ENCODE measurements around the gene RNF138.
"Not testable (repeated sequence)": the region's sequence is repeated elsewhere in the genome, so short reads cannot be mapped to it uniquely, and the experiment has no call there.

RNF138 gene

DNA sequence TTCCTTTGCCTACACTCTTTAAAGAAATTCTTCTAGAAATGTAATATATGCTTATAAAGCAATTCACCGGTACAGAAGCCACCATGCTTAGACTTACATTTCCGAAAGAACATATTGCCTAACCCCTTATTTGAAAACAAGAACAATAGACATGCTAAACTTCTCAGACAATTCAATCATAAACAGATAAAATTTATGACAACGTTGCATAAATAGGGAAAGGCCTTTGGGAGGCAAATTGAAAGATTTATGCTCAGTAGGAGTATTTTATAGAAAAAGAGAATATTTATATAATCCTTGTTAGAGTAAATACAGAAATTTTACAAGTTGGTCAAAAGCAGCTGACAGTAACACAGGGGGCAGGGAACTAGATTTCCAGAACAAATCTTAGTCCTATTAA is 82.0 kb downstream of the RNF138 start:
- no peak for DNase-seq (ENCODE audit: low read depth in 2 of 2)

DNA sequence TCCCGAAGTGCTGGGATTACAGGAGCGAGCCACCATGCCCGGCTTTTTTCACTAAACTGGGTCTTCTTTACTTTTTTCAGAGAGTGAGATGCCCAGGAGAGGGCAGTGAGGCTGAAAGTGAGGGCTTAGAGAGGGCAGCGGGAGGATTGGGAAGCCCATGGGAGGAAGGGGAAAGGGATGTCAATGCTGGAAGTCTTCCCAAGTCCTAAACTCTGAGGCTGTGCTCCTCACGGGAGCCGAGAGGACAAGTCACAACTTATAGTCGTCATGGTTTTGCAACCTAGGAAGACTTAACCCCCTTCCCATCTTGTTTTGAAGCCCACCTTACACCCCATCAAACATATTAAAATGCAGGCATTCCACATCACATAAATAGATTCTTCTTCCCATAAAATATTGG is 83.0 kb downstream of the RNF138 start:
- no peak for DNase-seq (ENCODE audit: low read depth in 2 of 2)

DNA sequence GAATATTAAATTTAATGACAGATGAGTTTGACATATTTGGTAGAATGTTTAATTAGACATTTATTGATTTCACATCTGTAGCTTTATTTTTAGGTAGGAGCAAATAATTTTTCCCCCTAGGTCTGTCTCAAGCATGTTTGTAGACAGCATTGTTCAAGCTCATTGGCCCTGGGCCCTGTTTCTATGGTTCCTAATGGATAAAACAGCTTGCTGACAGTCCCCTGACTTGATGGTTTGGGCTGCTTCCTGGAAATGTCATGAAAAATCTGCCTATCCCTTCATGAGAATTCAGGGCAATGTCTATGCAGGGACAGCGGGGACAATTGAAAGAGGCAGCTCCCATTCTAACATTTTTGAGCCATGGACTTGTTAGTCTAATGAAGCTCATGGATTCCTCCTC is 83.6 kb downstream of the RNF138 start:
- DNase-seq (ENCODE audit: low read depth in 2 of 2) = no peak

DNA sequence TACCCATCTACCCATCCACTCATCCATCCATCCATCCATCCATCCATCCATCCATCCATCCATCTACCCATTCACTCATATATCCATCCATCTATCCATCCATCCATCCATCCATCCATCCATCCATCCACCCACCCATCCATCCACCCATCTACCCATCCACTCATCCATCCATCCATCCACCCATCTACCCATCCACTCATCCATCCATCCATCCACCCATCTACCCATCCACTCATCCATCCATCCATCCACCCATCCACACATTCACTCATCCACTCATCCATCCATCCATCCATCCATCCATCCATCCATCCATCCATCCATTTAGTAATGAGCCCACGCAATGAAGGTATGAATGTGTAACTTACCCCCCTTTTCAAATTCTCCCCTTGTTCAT is 85.1 kb downstream of the RNF138 start:
- DNase-seq (ENCODE audit: low read depth in 2 of 2) = not testable (repeated sequence)

DNA sequence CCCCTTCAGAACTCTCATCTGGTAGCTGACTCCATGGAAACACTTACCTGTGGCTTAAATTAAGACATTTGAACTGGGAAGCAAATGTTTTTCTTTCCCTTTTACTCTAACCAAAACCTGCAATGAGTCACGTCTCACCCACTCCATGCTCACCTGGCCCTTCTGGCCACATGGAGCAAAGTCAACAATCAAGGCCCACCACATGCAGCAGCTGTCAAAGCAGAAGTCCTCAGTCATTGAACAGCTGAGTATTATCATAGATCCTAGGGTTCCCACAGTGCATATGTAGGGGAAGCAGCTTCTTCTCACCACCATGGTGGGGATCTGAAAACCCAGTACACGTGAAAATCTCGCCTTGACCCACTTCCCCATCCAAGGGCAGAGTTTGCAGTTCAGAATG is 85.9 kb downstream of the RNF138 start:
- no peak for DNase-seq (ENCODE audit: low read depth in 2 of 2)

All from stimulated activated CD4-positive, alpha-beta T cell treated with anti-CD3 and anti-CD28 coated beads, Interleukin-1b, Interleukin-23, amount 100 ng/mL, for 1 hour (primary cell).